Activated T-helper 17 cell treated with anti-CD3 and anti-CD28 coated beads, Interleukin-2, amount 50 U/mL, for 72 hours (primary cell): Measurements from ENCODE around the gene WDCP. TPM values are rescaled to one million over a fixed set of nuclear protein-coding genes. Genes with fewer than 3 reads are reported as not detected.
"Not testable (repeated sequence)": the region's sequence is repeated elsewhere in the genome, so short reads cannot be mapped to it uniquely, and the experiment has no call there.

Experiments used
- ATAC-seq: fragments of 150-1000 bp; cut with Tn5 transposase; replicated peaks from 2 replicates; pipeline ENCODE4 v1.10.0; 2021; ENCODE audit warnings: mild to moderate bottlenecking, moderate library complexity
- H3K27ac Mint-ChIP-seq: one replicate; pipeline ENCODE4 v1.8.0; 2022; ENCODE audit warnings: mixed read lengths
- H3K27me3 Mint-ChIP-seq: one replicate; pipeline ENCODE4 v1.8.0; 2022; ENCODE audit warnings: mixed read lengths
- H3K36me3 Mint-ChIP-seq: one replicate; pipeline ENCODE4 v1.8.0; 2022; ENCODE audit warnings: low read depth, mild to moderate bottlenecking, mixed read lengths
- H3K4me1 Mint-ChIP-seq: one replicate; pipeline ENCODE4 v1.8.0; 2022; ENCODE audit warnings: mixed read lengths
- H3K4me3 Mint-ChIP-seq: one replicate; pipeline ENCODE4 v1.8.0; 2022; ENCODE audit warnings: mild to moderate bottlenecking, mixed read lengths
- H3K9me3 Mint-ChIP-seq: one replicate; pipeline ENCODE4 v1.8.0; 2022; ENCODE audit warnings: mixed read lengths
- total RNA-seq, 2 donors: library from RNA; stranded (reverse); gene quantifications; one replicate each; pipeline ENCODE4 v1.2.3, GENCODE V29; 2022

WDCP gene
- total RNA-seq, 2 donors from 2014 or later: 19.0 to 25.0 TPM

- H3K4me1 Mint-ChIP-seq: peaks cover 14% of the 10 kb centered on the region
- H3K27ac Mint-ChIP-seq: no peak within 1 kb of the TSS
- no peaks in the 10 kb centered on the region for H3K9me3 Mint-ChIP-seq
- no peaks in the 10 kb centered on the region for H3K27me3 Mint-ChIP-seq
- H3K36me3 Mint-ChIP-seq: peaks cover 7% of the 10 kb centered on the region
- peak; percentile 22 for ATAC-seq
- no peak within 1 kb of the TSS for H3K4me3 Mint-ChIP-seq
Observed at GRCh38 chr2:24049485-24050021, 2.4 kb upstream of the WDCP start, which contains the start of gene FKBP1B. FKBP1B (plus strand) TSS chr2:24049741; CDS start chr2:24049850, 109 bp downstream.

DNA sequence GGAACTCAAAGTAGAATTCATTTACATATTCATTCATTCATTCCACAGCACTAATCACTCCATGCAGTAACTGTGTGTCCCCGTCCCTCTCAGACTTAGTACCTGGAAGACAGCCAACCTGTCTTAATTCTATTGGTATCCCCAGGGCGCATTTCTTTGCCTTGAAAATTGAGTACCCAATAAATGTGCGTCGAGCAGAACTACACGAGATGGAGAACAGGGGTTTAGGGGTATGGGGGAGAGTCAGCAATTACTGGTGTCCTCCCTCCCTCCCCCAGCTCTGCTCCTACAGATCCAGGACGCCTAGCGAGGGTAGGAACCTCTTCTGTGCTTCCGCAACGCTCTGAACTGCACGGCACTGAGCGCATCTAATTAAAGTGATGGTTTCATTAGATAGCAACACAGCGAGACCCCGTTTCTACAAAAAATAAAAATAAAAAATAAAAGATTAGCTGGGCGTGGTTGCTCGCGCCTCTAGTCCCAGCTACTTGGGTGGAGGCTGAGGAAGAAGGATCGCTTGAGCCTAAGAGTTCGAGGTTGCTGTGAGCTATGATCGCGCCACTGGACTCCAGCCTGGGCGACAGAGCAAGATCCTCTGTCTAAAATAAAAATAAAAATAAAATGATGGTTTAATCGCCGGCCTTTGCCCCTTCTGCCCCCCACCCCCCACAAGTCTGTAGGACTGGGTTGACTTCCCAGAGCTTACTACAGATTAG, 1.7 kb upstream of the WDCP start:
- H3K9me3 Mint-ChIP-seq: no peaks in the 10 kb centered on the region
- H3K27ac Mint-ChIP-seq: no peak overlapping the region
- H3K4me1 Mint-ChIP-seq: peaks cover 14% of the 10 kb centered on the region
- no peak overlapping the region for H3K4me3 Mint-ChIP-seq
- H3K36me3 Mint-ChIP-seq: peaks cover 7% of the 10 kb centered on the region
- no peaks in the 10 kb centered on the region for H3K27me3 Mint-ChIP-seq
- ATAC-seq: no peak

- Mint-ChIP-seq H3K9me3 (no peaks in the 10 kb centered on the region), H3K27me3 (no peaks in the 10 kb centered on the region), H3K4me3 (no peak overlapping the region), H3K4me1 (peaks cover 14% of the 10 kb centered on the region), H3K36me3 (peaks cover 12% of the 10 kb centered on the region), H3K27ac (peak overlapping the region; percentile 90)
- no peak for ATAC-seq
Observed at GRCh38 chr2:24047703-24048033, 477 bp upstream of the WDCP start.

DNA sequence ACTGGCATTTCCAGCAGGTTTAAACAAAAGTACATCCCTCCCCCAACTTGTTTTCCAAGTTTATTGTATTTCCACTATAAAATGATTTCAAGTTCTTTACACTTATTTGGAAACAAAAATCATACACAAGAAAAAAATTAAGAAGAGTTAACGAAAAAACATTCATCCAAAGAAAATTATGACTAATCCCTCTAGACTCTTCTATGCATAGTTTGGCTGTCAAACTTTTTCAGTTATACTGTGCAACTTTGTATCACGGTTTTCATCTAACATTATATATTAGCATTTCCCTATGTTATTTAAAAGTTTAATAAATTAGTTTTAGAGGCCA, 627 bp downstream of the WDCP start:
- ATAC-seq: no peak
- H3K36me3 Mint-ChIP-seq: peaks cover 12% of the 10 kb centered on the region
- H3K9me3 Mint-ChIP-seq: no peaks in the 10 kb centered on the region
- H3K27ac Mint-ChIP-seq: peak overlapping the region; percentile 90
- peaks cover 14% of the 10 kb centered on the region for H3K4me1 Mint-ChIP-seq
- no peaks in the 10 kb centered on the region for H3K27me3 Mint-ChIP-seq
- H3K4me3 Mint-ChIP-seq: no peak overlapping the region

DNA sequence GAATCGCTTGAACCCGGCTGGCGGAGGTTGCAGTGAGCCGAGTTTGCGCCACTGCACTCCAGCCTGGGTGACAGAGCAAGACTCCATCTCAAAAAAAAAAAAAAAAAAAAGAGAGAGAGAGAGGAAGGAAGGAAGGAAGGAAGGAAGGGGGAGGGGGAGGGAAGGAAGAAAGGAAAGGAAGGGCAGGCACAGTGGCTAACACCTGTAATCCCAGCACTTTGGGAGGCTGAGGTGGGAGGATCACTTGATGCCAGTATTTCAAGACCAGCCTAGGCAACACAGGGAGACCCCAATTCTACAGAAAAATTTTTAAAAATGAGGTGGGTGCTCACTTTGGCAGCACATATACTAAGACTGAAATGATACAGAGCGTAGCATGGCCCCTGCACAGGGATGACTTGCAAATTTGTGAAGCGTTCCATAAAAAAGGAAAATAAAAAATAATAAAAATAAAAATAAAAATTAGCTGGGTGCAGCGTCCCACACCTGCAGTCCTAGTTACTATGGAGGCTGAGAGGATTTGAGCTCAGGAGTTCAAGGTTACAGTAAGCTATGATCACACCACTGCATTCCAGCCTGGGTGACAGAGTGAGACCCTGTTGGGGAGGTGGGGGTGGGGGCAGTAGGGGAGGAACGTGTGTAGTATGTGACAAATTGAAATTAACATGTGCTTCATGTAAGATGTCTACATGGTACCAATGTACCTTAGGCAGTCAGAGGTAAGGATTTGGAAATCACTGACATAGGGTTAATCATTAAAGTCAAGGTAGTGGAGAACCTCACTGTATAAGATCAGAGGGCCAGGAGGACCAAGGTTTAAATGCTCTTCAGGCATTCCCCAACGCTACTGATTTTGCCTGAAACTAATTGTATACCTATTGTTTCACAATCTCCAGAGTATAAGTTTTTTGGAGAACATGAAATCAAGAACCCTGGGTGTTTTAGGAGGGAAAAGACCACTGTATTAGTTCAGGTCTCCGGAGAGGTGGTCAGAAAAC, 1.4 kb downstream of the WDCP start:
- peak overlapping the region; percentile 23 for H3K4me3 Mint-ChIP-seq
- H3K4me1 Mint-ChIP-seq: peaks cover 14% of the 10 kb centered on the region
- peak overlapping the region; percentile 90 for H3K27ac Mint-ChIP-seq
- no peak for ATAC-seq
- H3K9me3 Mint-ChIP-seq: no peaks in the 10 kb centered on the region
- no peaks in the 10 kb centered on the region for H3K27me3 Mint-ChIP-seq
- peaks cover 12% of the 10 kb centered on the region for H3K36me3 Mint-ChIP-seq

GRCh38 chr2:24043133-24043532, 4.1 kb downstream of the WDCP start:
- H3K27me3 Mint-ChIP-seq, ATAC-seq, H3K9me3 Mint-ChIP-seq, H3K27ac Mint-ChIP-seq, H3K4me3 Mint-ChIP-seq: not testable (repeated sequence)
- Mint-ChIP-seq H3K4me1 (peaks cover 14% of the 10 kb centered on the region), H3K36me3 (peaks cover 36% of the 10 kb centered on the region)

DNA sequence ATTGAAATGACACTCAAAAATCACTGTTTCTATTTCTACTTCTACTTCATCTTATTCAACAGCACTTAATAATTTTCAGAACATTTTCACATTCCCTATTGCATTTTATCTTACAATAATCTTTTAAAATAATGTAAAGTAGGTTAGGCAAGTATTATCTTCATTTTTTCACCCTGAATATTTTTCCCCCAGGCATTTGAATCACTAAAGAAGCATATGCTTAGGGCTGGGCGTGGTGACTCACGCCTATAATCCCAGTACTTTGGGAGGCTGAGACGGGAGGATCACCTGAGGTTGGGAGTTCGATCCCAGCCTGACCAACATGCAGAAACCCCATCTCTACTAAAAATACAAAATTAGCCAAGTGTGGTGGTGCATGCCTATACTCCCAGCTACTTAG, 6.7 kb downstream of the WDCP start:
- H3K4me3 Mint-ChIP-seq: no peak overlapping the region
- H3K36me3 Mint-ChIP-seq: peaks cover 47% of the 10 kb centered on the region
- H3K27ac Mint-ChIP-seq: no peak overlapping the region
- peaks cover 10% of the 10 kb centered on the region for H3K4me1 Mint-ChIP-seq
- no peaks in the 10 kb centered on the region for H3K27me3 Mint-ChIP-seq
- no peak for ATAC-seq
- no peaks in the 10 kb centered on the region for H3K9me3 Mint-ChIP-seq

GRCh38 chr2:24038786-24039499, 8.2 kb downstream of the WDCP start:
- peaks cover 53% of the 10 kb centered on the region for H3K36me3 Mint-ChIP-seq
- H3K27me3 Mint-ChIP-seq: no peaks in the 10 kb centered on the region
- H3K27ac Mint-ChIP-seq: no peak overlapping the region
- ATAC-seq: no peak
- no peaks in the 10 kb centered on the region for H3K9me3 Mint-ChIP-seq
- peaks cover 4% of the 10 kb centered on the region for H3K4me1 Mint-ChIP-seq
- H3K4me3 Mint-ChIP-seq: no peak overlapping the region

DNA sequence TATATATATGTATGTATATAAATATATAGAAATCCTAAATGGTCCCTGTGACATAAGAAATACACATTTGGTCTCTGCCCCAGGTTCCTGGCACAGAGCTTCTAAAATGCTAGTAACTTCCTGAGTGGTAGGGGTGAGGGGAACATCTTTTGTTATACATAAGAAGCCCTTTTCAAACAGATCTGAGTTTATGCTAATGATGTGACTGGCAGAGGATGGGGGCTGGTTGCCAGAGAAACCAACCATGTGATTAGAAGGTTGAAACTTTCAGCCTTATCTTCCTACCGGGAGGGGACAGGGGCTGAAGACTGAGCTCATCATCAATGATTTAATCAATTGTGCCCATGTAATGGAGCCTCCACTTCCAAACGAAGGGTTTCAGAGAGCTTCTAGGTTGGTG, 21.0 kb downstream of the WDCP start:
- Mint-ChIP-seq H3K27me3 (no peaks in the 10 kb centered on the region), H3K4me1 (no peaks in the 10 kb centered on the region), H3K27ac (no peak overlapping the region), H3K9me3 (no peaks in the 10 kb centered on the region), H3K4me3 (no peak overlapping the region), H3K36me3 (peaks cover 65% of the 10 kb centered on the region)
- ATAC-seq: no peak

GRCh38 chr2:24024996-24025663, 22.1 kb downstream of the WDCP start:
- ATAC-seq: no peak
- Mint-ChIP-seq H3K27ac (no peak overlapping the region), H3K4me1 (no peaks in the 10 kb centered on the region), H3K36me3 (peaks cover 54% of the 10 kb centered on the region), H3K4me3 (no peak overlapping the region), H3K9me3 (no peaks in the 10 kb centered on the region), H3K27me3 (no peaks in the 10 kb centered on the region)

DNA sequence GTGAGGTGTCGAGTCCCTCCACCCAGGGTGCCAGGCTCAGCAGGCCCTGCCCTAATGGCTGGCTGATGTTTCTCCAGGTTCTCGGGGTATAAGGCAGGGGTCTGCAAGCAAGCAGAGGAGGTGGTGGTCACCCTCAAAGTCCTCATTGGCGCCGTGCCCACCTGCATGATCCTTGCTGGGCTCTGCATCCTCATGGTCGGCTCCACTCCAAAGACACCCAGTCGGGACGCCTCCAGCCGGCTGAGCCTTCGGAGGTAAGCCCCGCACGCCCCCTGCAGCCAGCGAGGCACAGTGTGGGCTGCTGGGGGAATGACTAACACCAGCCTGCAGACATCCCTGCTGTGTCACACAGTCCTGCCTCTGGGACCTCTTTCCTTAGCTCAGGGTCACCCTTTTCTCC, 23.2 kb downstream of the WDCP start:
- H3K4me3 Mint-ChIP-seq: no peak overlapping the region
- H3K9me3 Mint-ChIP-seq: no peaks in the 10 kb centered on the region

DNA sequence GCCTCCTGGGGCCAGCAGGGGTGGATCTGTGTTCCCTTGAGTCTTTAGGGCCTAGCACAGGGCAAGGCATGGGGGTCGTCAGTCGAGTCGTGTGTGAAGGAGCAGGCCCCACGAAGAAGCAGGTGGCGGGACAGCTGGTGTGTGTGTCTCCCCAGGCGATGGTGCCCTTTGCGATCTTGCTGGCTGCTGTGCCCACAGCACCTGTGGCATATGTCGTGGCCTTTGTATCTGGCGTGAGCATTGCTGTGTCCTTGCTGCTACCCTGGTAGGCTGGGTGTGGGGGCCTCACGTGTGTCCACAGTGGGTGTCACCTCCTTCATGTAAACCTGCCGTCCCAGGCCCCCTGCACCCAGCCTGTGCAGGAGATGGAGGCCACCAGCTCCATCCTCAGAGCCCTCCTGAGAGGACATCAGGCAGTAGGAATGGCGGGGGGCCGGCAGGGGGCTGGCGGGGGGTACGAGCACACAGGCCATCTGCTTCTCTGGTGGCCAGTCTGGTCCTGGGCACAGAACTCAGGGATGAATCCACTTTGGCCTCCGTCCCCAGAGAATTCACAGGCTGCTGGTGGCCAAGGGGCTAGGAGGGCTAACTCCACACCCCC, 24.1 kb downstream of the WDCP start:
- no peaks in the 10 kb centered on the region for H3K9me3 Mint-ChIP-seq
- no peaks in the 10 kb centered on the region for H3K27me3 Mint-ChIP-seq
- H3K36me3 Mint-ChIP-seq: peaks cover 33% of the 10 kb centered on the region
- no peak overlapping the region for H3K4me3 Mint-ChIP-seq
- no peak overlapping the region for H3K27ac Mint-ChIP-seq
- ATAC-seq: no peak
- no peaks in the 10 kb centered on the region for H3K4me1 Mint-ChIP-seq

More for the DNA sequence above, 23.2 kb downstream of the WDCP start:
- Mint-ChIP-seq H3K4me1 (no peaks in the 10 kb centered on the region), H3K27ac (no peak overlapping the region), H3K27me3 (no peaks in the 10 kb centered on the region), H3K36me3 (peaks cover 43% of the 10 kb centered on the region)
- ATAC-seq: no peak

GRCh38 chr2:24022324-24022974, 24.7 kb downstream of the WDCP start:
- Mint-ChIP-seq H3K27me3 (no peaks in the 10 kb centered on the region), H3K4me1 (no peaks in the 10 kb centered on the region), H3K27ac (no peak overlapping the region), H3K9me3 (no peaks in the 10 kb centered on the region), H3K36me3 (peaks cover 27% of the 10 kb centered on the region), H3K4me3 (no peak overlapping the region)
- ATAC-seq: no peak
